NCI-H1105 (cell line): ENCODE results near the gene ZNF776.
A peak's percentile ranks its signal among the peaks of the same experiment; 100 is the strongest.
"Not testable (repeated sequence)": the region's sequence is repeated elsewhere in the genome, so short reads cannot be mapped to it uniquely, and the experiment has no call there.

Experiments used
- DNase-seq: peaks from one replicate; lab custom pipeline; 2025; lab: John Stamatoyannopoulos, UW

ZNF776 gene

GRCh38 chr19:57746580-57747471, at the start of gene ZNF776:
Gene ZNF776, plus strand, starts transcription at chr19:57746815. Its CDS starts 244 bp downstream, at chr19:57747059.
- peak; percentile 93 for DNase-seq

GRCh38 chr19:57701625-57702024, 45.0 kb upstream of the ZNF776 start:
- DNase-seq: no peak

- DNase-seq: no peak
These were observed 40.3 kb upstream of the ZNF776 start for GRCh38 chr19:57706346-57706745.

GRCh38 chr19:57708641-57709361, 37.8 kb upstream of the ZNF776 start, which contains the start of gene ZNF154:
Gene ZNF154, minus strand, starts transcription at chr19:57709204. Its CDS starts 233 bp downstream, at chr19:57708971.
- no peak for DNase-seq

GRCh38 chr19:57709616-57710015, 37.0 kb upstream of the ZNF776 start:
- DNase-seq: no peak

GRCh38 chr19:57712222-57712621, 34.4 kb upstream of the ZNF776 start:
- no peak for DNase-seq

- no peak for DNase-seq
These were observed 27.2 kb upstream of the ZNF776 start for GRCh38 chr19:57719424-57719823.

GRCh38 chr19:57719901-57720519, 26.6 kb upstream of the ZNF776 start:
- no peak for DNase-seq

- DNase-seq: no peak
These were observed 25.7 kb upstream of the ZNF776 start for GRCh38 chr19:57720878-57721277.

GRCh38 chr19:57738320-57738719, 8.3 kb upstream of the ZNF776 start:
- DNase-seq: not testable (repeated sequence)

- not testable (repeated sequence) for DNase-seq
These were observed 7.8 kb upstream of the ZNF776 start for GRCh38 chr19:57738770-57739169.

GRCh38 chr19:57747472-57747807, 825 bp downstream of the ZNF776 start:
- DNase-seq: no peak

- DNase-seq: no peak
These were observed 1.4 kb downstream of the ZNF776 start for GRCh38 chr19:57748029-57748428.

GRCh38 chr19:57754091-57754673, 7.6 kb downstream of the ZNF776 start:
- DNase-seq: no peak

- no peak for DNase-seq
These were observed 8.4 kb downstream of the ZNF776 start for GRCh38 chr19:57755031-57755430.

- no peak for DNase-seq
These were observed 11.3 kb downstream of the ZNF776 start for GRCh38 chr19:57757941-57758340.

- DNase-seq: no peak
These were observed 12.5 kb downstream of the ZNF776 start for GRCh38 chr19:57759096-57759495.

GRCh38 chr19:57769345-57770131, 22.9 kb downstream of the ZNF776 start, which contains the start of gene ZNF586:
Gene ZNF586, plus strand, starts transcription at chr19:57769676. Its CDS starts 167 bp downstream, at chr19:57769843.
- peak; percentile 93 for DNase-seq

GRCh38 chr19:57771417-57771816, 24.8 kb downstream of the ZNF776 start:
- no peak for DNase-seq

- DNase-seq: no peak
These were observed 26.9 kb downstream of the ZNF776 start for GRCh38 chr19:57773488-57773887.

GRCh38 chr19:57776764-57777296, 30.2 kb downstream of the ZNF776 start:
- no peak for DNase-seq
